Mesendoderm (in vitro differentiated cells): ENCODE measurements around the gene BCAR3.

Experiments
- DNase-seq: peaks from one replicate; pipeline ENCODE4 v3.0.0; 2013
- H2AK5ac ChIP-seq: 2 replicates; pipeline ENCODE4 v1.6.1; 2013; ENCODE audit warnings: low read length, inconsistent platforms
- H2BK120ac ChIP-seq: 2 replicates; pipeline ENCODE4 v1.6.1; 2013; ENCODE audit warnings: low read depth, mild to moderate bottlenecking, low read length, moderate library complexity, mixed read lengths
- H2BK15ac ChIP-seq: replicated peaks from 2 replicates; pipeline ENCODE4 v1.6.1; 2013; ENCODE audit warnings: low read depth, mild to moderate bottlenecking, moderate library complexity
- H2BK5ac ChIP-seq: 2 replicates; pipeline ENCODE4 v1.6.1; 2013; ENCODE audit warnings: low read length, inconsistent platforms
- H3K18ac ChIP-seq: 2 replicates; pipeline ENCODE4 v1.6.1; 2013; ENCODE audit warnings: mild to moderate bottlenecking, low read length, mixed read lengths
- H3K23ac ChIP-seq: one replicate; pipeline ENCODE4 v1.6.1; 2013; ENCODE audit warnings: low read length
- H3K27ac ChIP-seq: 2 replicates; pipeline ENCODE4 v1.5.1; 2013; ENCODE audit warnings: low read depth, mild to moderate bottlenecking, inconsistent platforms, low read length, moderate library complexity
- H3K27me3 ChIP-seq: 2 replicates; pipeline ENCODE4 v1.6.1; 2013; ENCODE audit warnings: low read length, control low read depth, mild to moderate bottlenecking, inconsistent platforms; ENCODE audit not compliant: insufficient read depth, poor library complexity
- H3K36me3 ChIP-seq: 2 replicates; pipeline ENCODE4 v1.6.1; 2013; ENCODE audit warnings: low read length, inconsistent platforms; ENCODE audit not compliant: control insufficient read depth, insufficient read depth
- H3K4ac ChIP-seq: one replicate; pipeline ENCODE4 v1.6.1; 2013; ENCODE audit warnings: low read depth, mild to moderate bottlenecking, low read length, moderate library complexity
- H3K4me1 ChIP-seq: 2 replicates; pipeline ENCODE4 v1.6.1; 2013; ENCODE audit warnings: low read depth, low read length, inconsistent platforms; ENCODE audit not compliant: control insufficient read depth
- H3K4me2 ChIP-seq: 2 replicates; pipeline ENCODE4 v1.6.1; 2013; ENCODE audit warnings: low read length
- H3K4me3 ChIP-seq: 2 replicates; pipeline ENCODE4 v1.5.1; 2013; ENCODE audit warnings: mild to moderate bottlenecking, low read length
- H3K56ac ChIP-seq: one replicate; pipeline ENCODE4 v1.6.1; 2013; ENCODE audit warnings: low read length
- H3K79me1 ChIP-seq: 2 replicates; pipeline ENCODE4 v1.6.1; 2013; ENCODE audit warnings: low read length, inconsistent platforms
- H3K79me2 ChIP-seq: 2 replicates; pipeline ENCODE4 v1.6.1; 2013; ENCODE audit warnings: mild to moderate bottlenecking, low read length; ENCODE audit not compliant: control insufficient read depth, insufficient read depth
- H3K9ac ChIP-seq: 2 replicates; pipeline ENCODE4 v1.6.1; 2013; ENCODE audit warnings: low read length, inconsistent platforms
- H4K5ac ChIP-seq: one replicate; pipeline ENCODE4 v1.6.1; 2013; ENCODE audit warnings: low read length
- H4K8ac ChIP-seq: one replicate; pipeline ENCODE4 v1.6.1; 2013; ENCODE audit warnings: low read depth, mild to moderate bottlenecking, control low read depth, low read length, moderate library complexity
- WGBS: extraction: QIAGEN DNeasy Blood & Tissue Kit; methylation state at CpG from one replicate; pipeline ENCODE4 v1.1.7; 2013; ENCODE audit warnings: low lambda C conversion rate, missing lambda C conversion rate; ENCODE audit not compliant: insufficient coverage; ENCODE audit errors: extremely low coverage; 5-methylcytosine and 5-hydroxymethylcytosine counted together

The BCAR3 gene

GRCh38 chr1:93600663-93601062 is 81.0 kb downstream of the BCAR3 start:
- Histone ChIP-seq H3K4me2 (no peak overlapping the region), H4K5ac (no peak overlapping the region), H2BK15ac (no peak overlapping the region), H2BK120ac (no peak overlapping the region), H3K4ac (no peak overlapping the region), H4K8ac (no peak overlapping the region), H3K4me3 (no peak overlapping the region), H3K79me2 (peaks cover 59% of the 10 kb centered on the region), H3K27me3 (no peaks in the 10 kb centered on the region), H3K27ac (no peak overlapping the region), H2BK5ac (no peak overlapping the region), H3K79me1 (peaks cover 57% of the 10 kb centered on the region), H3K56ac (no peak overlapping the region), H2AK5ac (no peak overlapping the region), H3K18ac (no peak overlapping the region), H3K23ac (no peak overlapping the region), H3K9ac (no peak overlapping the region), H3K36me3 (no peaks in the 10 kb centered on the region), H3K4me1 (peaks cover 9% of the 10 kb centered on the region)
- DNase-seq: no peak
- no CpG with 5 or more reads among the region's 2 CpGs for WGBS

- Histone ChIP-seq H3K79me1 (peaks cover 61% of the 10 kb centered on the region), H3K9ac (no peak overlapping the region), H2BK5ac (no peak overlapping the region), H3K4me1 (peaks cover 7% of the 10 kb centered on the region), H2AK5ac (no peak overlapping the region), H3K4ac (no peak overlapping the region), H3K23ac (no peak overlapping the region), H3K18ac (no peak overlapping the region), H4K8ac (no peak overlapping the region), H3K4me2 (no peak overlapping the region), H3K36me3 (no peaks in the 10 kb centered on the region), H2BK120ac (no peak overlapping the region), H2BK15ac (no peak overlapping the region), H3K27ac (no peak overlapping the region), H3K56ac (no peak overlapping the region), H4K5ac (no peak overlapping the region), H3K79me2 (peaks cover 60% of the 10 kb centered on the region), H3K27me3 (no peaks in the 10 kb centered on the region), H3K4me3 (no peak overlapping the region)
- no peak for DNase-seq
- no CpG with 5 or more reads among the region's 6 CpGs for WGBS
Observed at GRCh38 chr1:93599479-93599878, 82.2 kb downstream of the BCAR3 start.

GRCh38 chr1:93598861-93599439 is 82.7 kb downstream of the BCAR3 start:
- Histone ChIP-seq H3K79me2 (peaks cover 66% of the 10 kb centered on the region), H3K4ac (no peak overlapping the region), H3K27me3 (no peaks in the 10 kb centered on the region), H3K79me1 (peaks cover 66% of the 10 kb centered on the region), H2BK5ac (no peak overlapping the region), H3K4me2 (no peak overlapping the region), H4K8ac (no peak overlapping the region), H3K56ac (no peak overlapping the region), H2BK120ac (no peak overlapping the region), H3K27ac (no peak overlapping the region), H3K36me3 (no peaks in the 10 kb centered on the region), H3K9ac (no peak overlapping the region), H4K5ac (no peak overlapping the region), H3K23ac (no peak overlapping the region), H3K4me3 (no peak overlapping the region), H3K4me1 (peaks cover 7% of the 10 kb centered on the region), H2AK5ac (no peak overlapping the region), H2BK15ac (no peak overlapping the region), H3K18ac (no peak overlapping the region)
- DNase-seq: no peak
- no CpG with 5 or more reads among the region's 7 CpGs for WGBS

GRCh38 chr1:93598396-93598795 is 83.2 kb downstream of the BCAR3 start:
- no peak overlapping the region for H3K4me3 ChIP-seq

GRCh38 chr1:93597709-93598108 is 83.9 kb downstream of the BCAR3 start:
- Histone ChIP-seq H3K56ac (no peak overlapping the region), H3K27ac (no peak overlapping the region), H3K4me2 (no peak overlapping the region), H3K9ac (no peak overlapping the region), H3K4me1 (peaks cover 7% of the 10 kb centered on the region), H2BK5ac (no peak overlapping the region), H3K79me2 (peaks cover 66% of the 10 kb centered on the region), H2AK5ac (no peak overlapping the region), H2BK120ac (no peak overlapping the region), H3K4me3 (no peak overlapping the region), H3K23ac (no peak overlapping the region), H4K5ac (no peak overlapping the region), H3K4ac (no peak overlapping the region), H3K36me3 (no peaks in the 10 kb centered on the region), H4K8ac (no peak overlapping the region), H3K27me3 (no peaks in the 10 kb centered on the region), H3K79me1 (peaks cover 69% of the 10 kb centered on the region), H3K18ac (no peak overlapping the region), H2BK15ac (no peak overlapping the region)
- no peak for DNase-seq
- WGBS: no CpG with 5 or more reads among the region's 6 CpGs

More at GRCh38 chr1:93598396-93598795, 83.2 kb downstream of the BCAR3 start:
- DNase-seq: no peak
- peaks cover 7% of the 10 kb centered on the region for H3K4me1 ChIP-seq
- no peak overlapping the region for H3K18ac ChIP-seq
- peaks cover 70% of the 10 kb centered on the region for H3K79me1 ChIP-seq
- H3K27ac ChIP-seq: no peak overlapping the region
- H4K8ac ChIP-seq: no peak overlapping the region
- H3K23ac ChIP-seq: no peak overlapping the region
- peaks cover 67% of the 10 kb centered on the region for H3K79me2 ChIP-seq
- H2AK5ac ChIP-seq: no peak overlapping the region
- H4K5ac ChIP-seq: no peak overlapping the region
- no peaks in the 10 kb centered on the region for H3K36me3 ChIP-seq
- no peak overlapping the region for H3K9ac ChIP-seq
- H3K4me2 ChIP-seq: no peak overlapping the region
- no peak overlapping the region for H3K4ac ChIP-seq
- no peak overlapping the region for H2BK120ac ChIP-seq
- no peak overlapping the region for H2BK15ac ChIP-seq
- no CpG with 5 or more reads among the region's 2 CpGs for WGBS
- H3K27me3 ChIP-seq: no peaks in the 10 kb centered on the region
- no peak overlapping the region for H3K56ac ChIP-seq
- H2BK5ac ChIP-seq: no peak overlapping the region
